ENCODE data around the gene NUP155.
"Not testable (repeated sequence)": the region's sequence is repeated elsewhere in the genome, so short reads cannot be mapped to it uniquely, and the experiment has no call there.

DNA sequence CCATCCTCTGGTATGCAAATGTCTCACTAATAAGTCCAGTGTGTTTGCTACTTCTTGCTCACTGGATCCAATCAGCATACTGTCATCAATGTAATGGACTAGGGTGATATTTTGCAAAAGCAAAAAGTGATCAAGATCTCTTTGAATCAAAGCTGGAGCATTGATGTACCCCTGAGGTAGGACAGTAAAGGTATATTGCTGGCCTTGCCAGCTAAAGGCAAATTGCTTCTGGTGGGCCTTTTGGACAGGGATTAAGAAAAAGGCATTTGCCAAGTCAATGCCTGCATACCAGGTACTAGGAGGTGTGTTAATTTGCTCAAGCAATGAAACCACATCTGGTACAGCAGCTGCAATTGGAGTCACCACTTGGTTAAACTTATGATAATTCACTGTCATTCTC is 102.8 kb downstream of the NUP155 start:
- TF ChIP-seq EZH2 (IDR thresholded peaks at IDR 0.05); POLR2AphosphoS5 (IDR thresholded peaks at IDR 0.05; ENCODE audit: borderline replicate concordance, low read depth, low read length): not testable (repeated sequence)

All from SK-N-MC (cell line).